NCI-H1694 treated with DMSO at 0.1 percent for 48 hours (cell line): ENCODE measurements around the gene PLA2G1B.

Experiments used
- DNase-seq: peaks from one replicate; lab custom pipeline; 2025; lab: John Stamatoyannopoulos, UW

PLA2G1B gene

GRCh38 chr12:120324841-120325417 is 2.6 kb downstream of the PLA2G1B start:
- DNase-seq, result no peak

GRCh38 chr12:120323772-120324171 is 3.8 kb downstream of the PLA2G1B start:
- DNase-seq, result no peak

GRCh38 chr12:120321382-120322202 is 6.0 kb downstream of the PLA2G1B start:
- DNase-seq, result no peak

DNA sequence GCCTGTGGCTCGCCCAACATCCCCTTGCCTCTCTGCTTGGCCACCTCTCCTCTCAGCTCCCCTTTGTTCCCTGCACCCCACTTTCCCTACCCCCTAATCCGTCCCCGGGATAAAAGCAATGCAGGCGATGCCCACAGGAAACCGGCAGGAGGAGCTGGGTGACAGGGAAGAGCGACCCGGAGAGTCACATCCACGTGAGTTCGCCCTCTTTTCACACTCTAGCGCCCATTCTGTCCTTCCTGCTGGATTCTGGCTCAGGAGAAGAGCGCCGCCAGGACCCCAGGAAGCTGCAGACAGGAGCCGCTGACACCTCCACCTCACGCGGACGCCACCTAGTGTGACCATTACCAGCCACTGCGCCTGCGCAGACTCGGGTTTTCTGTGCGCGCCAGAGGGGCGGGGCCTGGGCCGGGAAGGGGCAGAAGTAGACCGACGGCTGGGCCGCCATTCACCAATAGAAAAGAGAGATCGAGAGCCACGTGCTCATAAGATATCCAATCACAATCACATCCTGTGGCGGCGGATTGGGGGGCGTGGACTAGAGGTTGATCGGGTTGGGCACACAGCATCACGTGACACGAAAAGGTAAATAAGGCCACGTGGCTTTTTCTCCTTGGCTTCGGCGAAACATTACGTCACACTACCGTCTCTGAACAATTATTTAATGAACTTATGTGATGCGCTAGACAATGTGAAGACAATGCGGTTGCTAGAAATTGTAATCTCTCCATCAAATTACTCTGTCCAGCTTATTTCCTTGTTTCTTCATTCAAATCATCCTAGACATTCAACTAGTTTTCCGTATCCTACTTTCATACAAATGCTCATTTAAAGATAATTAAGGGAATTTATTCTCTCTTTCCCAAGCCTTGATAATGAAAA is 10.1 kb downstream of the PLA2G1B start:
- DNase-seq, result peak; percentile 98

GRCh38 chr12:120316798-120317223 is 10.8 kb downstream of the PLA2G1B start:
- no peak for DNase-seq

DNA sequence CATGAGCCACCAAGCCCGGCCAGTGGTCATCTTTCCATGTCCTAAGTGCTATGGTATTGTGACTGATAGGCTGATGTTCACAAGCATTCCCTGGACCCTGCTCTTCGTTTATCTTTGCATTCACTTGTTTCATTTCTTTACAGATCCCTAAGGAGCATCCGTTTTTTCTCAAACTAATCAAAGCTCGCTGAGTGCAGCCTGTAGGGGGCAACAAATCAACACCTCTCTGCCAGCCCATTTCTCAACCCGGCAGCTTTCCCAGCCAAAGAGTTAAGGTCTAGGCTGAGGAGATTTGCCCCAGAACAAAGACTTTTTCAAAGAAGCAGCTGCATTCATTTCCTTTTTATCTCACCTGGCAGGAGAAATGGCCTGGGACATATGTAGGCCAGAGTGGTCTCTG is 13.4 kb downstream of the PLA2G1B start:
- DNase-seq, result no peak

DNA sequence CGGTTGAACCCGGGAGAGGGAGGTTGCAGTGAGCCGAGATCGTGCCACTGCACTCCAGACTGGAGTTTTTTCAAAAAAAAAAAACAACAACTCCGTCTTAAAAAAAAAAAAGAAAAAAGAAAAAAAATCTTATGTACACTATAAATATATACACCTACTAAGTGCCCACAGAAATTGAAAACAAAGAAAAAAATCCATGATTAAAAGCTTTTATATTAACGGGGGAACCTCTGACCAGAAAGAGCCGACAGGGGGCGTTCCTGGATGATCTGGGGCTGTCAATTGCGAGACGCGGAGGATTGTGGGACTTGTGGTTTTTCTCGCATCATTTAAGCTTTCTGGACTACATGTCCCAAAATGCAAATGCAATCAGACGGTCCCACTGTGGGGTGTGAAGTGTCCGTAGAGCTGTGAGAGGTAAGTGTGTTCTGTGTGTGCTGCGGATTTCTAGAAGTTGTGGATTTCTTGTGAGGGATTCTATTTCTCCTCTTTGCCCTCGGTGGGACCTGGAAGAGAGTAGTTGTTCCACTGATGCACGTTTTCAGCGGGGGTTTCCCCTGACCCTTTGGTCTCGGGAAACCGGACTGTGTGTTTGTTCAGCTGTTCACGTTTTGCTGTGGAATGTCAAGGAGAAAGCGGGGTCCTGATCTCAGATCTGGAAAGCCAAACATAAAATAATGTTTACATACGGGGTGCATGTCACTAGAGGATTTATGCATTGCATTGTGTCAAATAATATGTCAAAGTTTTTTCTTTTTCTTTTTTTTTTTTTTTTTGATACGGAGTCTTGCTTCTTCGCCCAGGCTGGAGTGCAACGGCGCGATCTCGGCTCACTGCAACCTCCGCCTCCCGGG is 25.4 kb downstream of the PLA2G1B start, which contains the start of gene SIRT4:
Gene SIRT4, plus strand, starts transcription at position 360 of the 854 bp plus-strand sequence. CDS start 1,241 bp downstream, outside the sequence.
- DNase-seq, result peak; percentile 89

GRCh38 chr12:120292661-120293531 is 34.7 kb downstream of the PLA2G1B start, which contains the start of gene RNU4-1:
Gene RNU4-1 (minus strand): TSS chr12:120293237.
- DNase-seq, result peak; percentile 87

DNA sequence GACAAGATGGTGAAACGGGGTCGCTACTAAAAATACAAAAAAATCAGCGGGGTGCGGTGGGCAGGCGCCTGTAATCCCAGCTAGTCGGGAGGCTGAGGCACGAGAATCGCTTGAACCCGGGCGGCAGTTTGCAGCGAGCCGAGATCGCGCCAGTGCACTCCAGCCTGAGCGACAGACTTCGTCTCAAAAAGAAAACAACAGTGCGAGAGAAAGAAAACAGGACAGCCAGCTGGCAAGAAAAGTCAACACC is 35.2 kb downstream of the PLA2G1B start:
- peak; percentile 48 for DNase-seq

GRCh38 chr12:120290609-120291305 is 36.8 kb downstream of the PLA2G1B start:
- DNase-seq, result no peak

DNA sequence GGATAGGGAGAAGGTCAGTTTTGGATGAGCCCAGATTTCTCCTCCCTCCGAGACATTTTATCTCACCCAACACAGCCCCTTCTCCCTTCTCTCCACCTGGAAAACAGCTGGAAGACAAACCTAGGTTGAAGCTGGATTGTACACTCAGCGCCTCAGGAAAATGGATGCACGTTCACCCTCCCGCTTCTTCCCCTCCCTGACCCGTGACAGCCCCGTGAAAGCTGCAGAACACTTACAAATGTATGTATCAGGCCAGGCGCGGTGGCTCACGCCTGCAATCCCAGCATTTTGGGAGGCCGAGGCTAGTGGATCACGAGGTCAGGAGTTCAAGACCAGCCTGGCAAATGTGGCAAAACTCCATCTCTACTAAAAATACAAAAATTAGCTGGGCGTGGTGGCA is 40.1 kb downstream of the PLA2G1B start:
- no peak for DNase-seq

DNA sequence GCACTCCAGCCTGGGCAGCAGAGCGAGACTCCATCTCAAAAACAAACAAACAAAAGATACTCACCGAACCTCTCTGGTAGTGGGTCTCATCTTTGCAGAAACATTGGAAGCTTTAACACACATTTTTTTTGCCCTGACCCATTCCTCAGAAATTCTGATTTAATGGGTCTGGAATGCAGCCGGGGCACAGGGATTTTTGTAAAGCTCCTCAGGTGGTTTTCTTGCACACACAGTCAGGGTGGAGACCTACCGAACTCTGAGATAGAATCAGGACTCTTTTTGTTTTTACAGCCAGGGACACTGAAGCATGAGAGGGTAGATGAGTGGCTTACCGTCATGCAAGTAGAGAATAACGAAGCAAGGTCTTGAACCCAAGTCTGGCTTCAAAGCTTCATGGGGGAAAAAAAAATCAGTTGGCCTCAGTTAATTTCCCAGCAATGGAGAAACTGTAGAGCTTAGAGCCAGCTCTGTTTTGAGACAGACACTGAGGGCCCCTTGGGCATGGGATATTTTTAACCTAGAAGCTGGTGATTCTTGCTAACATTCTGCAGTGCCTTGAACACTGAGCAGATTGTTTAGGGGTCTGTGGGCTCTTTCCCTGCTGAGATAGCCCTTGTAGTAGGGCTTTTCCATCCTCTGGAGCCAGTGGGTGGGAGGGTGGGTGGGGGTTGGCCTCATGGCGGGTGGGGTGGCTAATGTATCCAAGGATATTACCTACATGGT is 40.6 kb downstream of the PLA2G1B start:
- no peak for DNase-seq

DNA sequence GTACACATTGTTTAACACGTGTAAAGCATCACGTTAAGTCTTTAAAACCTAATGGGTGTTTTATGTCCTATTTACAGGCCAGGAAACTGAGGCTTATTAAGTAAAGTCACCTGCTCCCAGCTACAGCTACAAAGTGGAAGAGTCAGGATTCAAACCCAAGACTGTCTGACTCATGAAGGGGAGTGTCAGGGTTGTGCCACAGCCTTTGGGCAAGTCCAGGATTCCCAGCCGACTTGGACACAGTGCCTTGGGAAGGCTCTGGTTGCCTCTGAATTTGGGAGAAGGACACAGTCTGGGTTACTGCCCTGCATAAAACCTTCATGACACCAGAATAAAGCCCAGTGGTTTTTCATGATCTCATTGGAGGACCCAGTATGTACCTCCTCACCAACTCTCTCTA is 43.2 kb downstream of the PLA2G1B start:
- no peak for DNase-seq

GRCh38 chr12:120283318-120283717 is 44.3 kb downstream of the PLA2G1B start:
- no peak for DNase-seq

- DNase-seq, result no peak
These were observed 49.2 kb downstream of the PLA2G1B start for GRCh38 chr12:120278137-120279069.

- no peak for DNase-seq
These were observed 50.8 kb downstream of the PLA2G1B start for GRCh38 chr12:120276734-120277133.
